Gastroesophageal sphincter (tissue), 4 donors: ENCODE data around the gene MASP2. TPM values are rescaled to one million over a fixed set of nuclear protein-coding genes. Genes with fewer than 3 reads are reported as not detected.
"Not testable (repeated sequence)": the region's sequence is repeated elsewhere in the genome, so short reads cannot be mapped to it uniquely, and the experiment has no call there.

Experiments
- ATAC-seq: fragments of 150-250 bp; one replicate; pipeline ENCODE4 v1.9.1; 2016; ENCODE audit warnings: mild to moderate bottlenecking, moderate library complexity
- H3K27ac ChIP-seq, 4 donors: fragments of 200-600 bp; sonication (generic) in 3 of 4; 1 replicate in 3 of 4; 2 replicates in 1 of 4; pipeline ENCODE4 v1.5.1; 2016 to 2019
- H3K27me3 ChIP-seq: fragments of 200-600 bp; sonication (generic); one replicate; pipeline ENCODE4 v1.5.1; 2019
- H3K36me3 ChIP-seq, 2 donors: fragments of 200-600 bp; sonication (generic); one replicate each; pipeline ENCODE4 v1.5.1; 2019; ENCODE audit warnings: control low read depth in 1 of 2
- H3K4me1 ChIP-seq, 3 donors: fragments of 200-600 bp; sonication (generic); 1 replicate in 2 of 3; 2 replicates in 1 of 3; pipeline ENCODE4 v1.5.1; 2016 to 2019; ENCODE audit warnings: control low read depth in 2 of 3
- H3K4me3 ChIP-seq, 2 donors: fragments of 200-600 bp; sonication (generic); one replicate each; pipeline ENCODE4 v1.5.1; 2019; ENCODE audit warnings: mild to moderate bottlenecking in 1 of 2, moderate library complexity in 1 of 2
- H3K9me3 ChIP-seq, 3 donors: fragments of 200-600 bp; sonication (generic); one replicate each; pipeline ENCODE4 v1.5.1; 2017 to 2019; ENCODE audit warnings: control low read depth in 2 of 3
- CTCF ChIP-seq, 4 experiments: fragments of 200-600 bp in 2 of 4; fragments of 450-650 bp in 2 of 4; sonication (generic) in 1 of 4; IDR thresholded peaks; one replicate each; pipeline ENCODE4 v1.5.1; 2017 to 2019; ENCODE audit warnings: antibody characterized with exemption in 4 of 4, mild to moderate bottlenecking in 2 of 4, moderate library complexity in 2 of 4
- EP300 ChIP-seq: sonication (generic); formaldehyde crosslinking; IDR thresholded peaks from one replicate; pipeline ENCODE4 v1.6.1; 2017; ENCODE audit warnings: antibody characterized with exemption, mild to moderate bottlenecking
- POLR2A ChIP-seq, 2 donors: fragments of 450-650 bp; IDR thresholded peaks; one replicate each; pipeline ENCODE4 v1.6.1; 2017; ENCODE audit warnings: antibody characterized with exemption in 2 of 2, mild to moderate bottlenecking in 2 of 2, moderate library complexity in 1 of 2
- POLR2AphosphoS5 ChIP-seq: sonication (generic); formaldehyde crosslinking; IDR thresholded peaks from one replicate; pipeline ENCODE4 v1.6.1; 2017; ENCODE audit warnings: antibody characterized with exemption
- WGBS, 2 donors: methylation state at CpG; one replicate each; pipeline ENCODE4 v1.1.5; 2018; ENCODE audit warnings: low coverage in 1 of 2; 5-methylcytosine and 5-hydroxymethylcytosine counted together
- total RNA-seq, 4 donors: library from RNA; depleted of rRNA; stranded (reverse); fragments of >200 nt; gene quantifications; one replicate each; pipeline ENCODE4 v1.1.0, GENCODE V29; 2016

Gene MASP2
- total RNA-seq: under 1 TPM in 1 of 4 donors, not detected in 3; 0.13 TPM

- H3K4me3 ChIP-seq: no peak within 1 kb of the TSS
- H3K36me3 ChIP-seq: no peaks in the 10 kb centered on the region
- H3K4me1 ChIP-seq: no peaks in the 10 kb centered on the region
- no peak for ATAC-seq
- TF ChIP-seq CTCF (IDR thresholded peaks at IDR 0.05) (no peak), POLR2A (IDR thresholded peaks at IDR 0.05) (no peak), POLR2AphosphoS5 (no peak), EP300 (no peak)
- no peak within 1 kb of the TSS for H3K27ac ChIP-seq
- no peaks in the 10 kb centered on the region for H3K9me3 ChIP-seq
- 90% methylated on average over 7 of the region's 28 CpGs; no CpG with 5 or more reads in 1 of the 2 donors for WGBS, 2 donors
- H3K27me3 ChIP-seq: peaks cover 11% of the 10 kb centered on the region
Observed at GRCh38 chr1:11046625-11047365, at the start of gene MASP2. TSS of gene MASP2 (minus strand) at chr1:11047239. CDS start at chr1:11047207, 32 bp downstream.

- not testable (repeated sequence) for H3K27me3 ChIP-seq, H3K4me1 ChIP-seq, H3K9me3 ChIP-seq, H3K27ac ChIP-seq, H3K4me3 ChIP-seq, ATAC-seq
- WGBS, 2 donors: 60% methylated on average over 1 of the region's 3 CpGs; no CpG with 5 or more reads in 1 of the 2 donors
- H3K36me3 ChIP-seq: peaks cover 9 to 73% of the 10 kb centered on the region in 2 donors
Observed at GRCh38 chr1:11083784-11084183, 36.7 kb upstream of the MASP2 start.

GRCh38 chr1:11080931-11081330 lies 33.9 kb upstream of the MASP2 start:
- H3K4me1 ChIP-seq: no peaks in the 10 kb centered on the region
- no peaks in the 10 kb centered on the region for H3K9me3 ChIP-seq
- H3K36me3 ChIP-seq: peaks cover 0 to 74% of the 10 kb centered on the region in 2 donors
- H3K27me3 ChIP-seq: no peaks in the 10 kb centered on the region
- 80 to 87% methylated on average over 2 to 10 of the region's 12 CpGs for WGBS, 2 donors
- no peak overlapping the region for H3K4me3 ChIP-seq
- no peak overlapping the region for H3K27ac ChIP-seq
- no peak for ATAC-seq
- no peak for TF ChIP-seq CTCF (IDR thresholded peaks at IDR 0.05)
- no peak for TF ChIP-seq POLR2AphosphoS5
- TF ChIP-seq POLR2A (IDR thresholded peaks at IDR 0.05): no peak
- TF ChIP-seq EP300: no peak

- Histone ChIP-seq H3K27ac (no peak overlapping the region), H3K4me1 (no peaks in the 10 kb centered on the region), H3K27me3 (no peaks in the 10 kb centered on the region), H3K36me3 (peaks cover 0 to 97% of the 10 kb centered on the region in 2 donors), H3K4me3 (no peak overlapping the region), H3K9me3 (no peaks in the 10 kb centered on the region)
- TF ChIP-seq POLR2A (IDR thresholded peaks at IDR 0.05): no peak
- TF ChIP-seq EP300: no peak
- no peak for TF ChIP-seq CTCF (IDR thresholded peaks at IDR 0.05)
- TF ChIP-seq POLR2AphosphoS5: no peak
- 86 to 100% methylated on average over 1 to 2 of the region's 2 CpGs for WGBS, 2 donors
- ATAC-seq: no peak
Observed at GRCh38 chr1:11078631-11079030, 31.6 kb upstream of the MASP2 start.

GRCh38 chr1:11073398-11073797 lies 26.4 kb upstream of the MASP2 start:
- H3K9me3 ChIP-seq, H3K4me3 ChIP-seq, ATAC-seq, H3K4me1 ChIP-seq, H3K27ac ChIP-seq, H3K27me3 ChIP-seq: not testable (repeated sequence)
- H3K36me3 ChIP-seq: peaks cover 0 to 100% of the 10 kb centered on the region in 2 donors
- 91 to 96% methylated on average over 3 to 4 of the region's 7 CpGs for WGBS, 2 donors

- TF ChIP-seq POLR2A (IDR thresholded peaks at IDR 0.05) (no peak), POLR2AphosphoS5 (no peak), CTCF (IDR thresholded peaks at IDR 0.05) (no peak), EP300 (no peak)
- Histone ChIP-seq H3K36me3 (peaks cover 0 to 100% of the 10 kb centered on the region in 2 donors), H3K27me3 (no peaks in the 10 kb centered on the region), H3K4me1 (no peaks in the 10 kb centered on the region), H3K27ac (no peak overlapping the region), H3K9me3 (no peaks in the 10 kb centered on the region), H3K4me3 (no peak overlapping the region)
- WGBS, 2 donors: 69 to 83% methylated on average over 3 to 8 of the region's 13 CpGs
- no peak for ATAC-seq
Observed at GRCh38 chr1:11072216-11072917, 25.3 kb upstream of the MASP2 start.
